Endodermal cell (in vitro differentiated cells): ENCODE data around the gene MSX1. TPM values are rescaled to one million over a fixed set of nuclear protein-coding genes. Genes with fewer than 3 reads are reported as not detected.

Experiments used
- DNase-seq: peaks from one replicate; pipeline ENCODE4 v3.0.0-alpha.2; 2017
- H3K27ac ChIP-seq: 2 replicates; pipeline ENCODE4 v1.5.1; 2013; ENCODE audit warnings: mild to moderate bottlenecking, low read depth, low read length, moderate library complexity
- H3K27me3 ChIP-seq: 2 replicates; pipeline ENCODE4 v1.6.1; 2013; ENCODE audit warnings: mild to moderate bottlenecking, low read length, moderate library complexity; ENCODE audit not compliant: insufficient read depth, control insufficient read depth, poor library complexity, severe bottlenecking
- H3K36me3 ChIP-seq: 2 replicates; pipeline ENCODE4 v1.7.0; 2013; ENCODE audit warnings: mild to moderate bottlenecking, low read length, moderate library complexity; ENCODE audit not compliant: control insufficient read depth, insufficient read depth
- H3K4me1 ChIP-seq: one replicate; pipeline ENCODE4 v1.7.0; 2013; ENCODE audit warnings: low read length; ENCODE audit not compliant: control insufficient read depth, insufficient read depth
- H3K4me3 ChIP-seq: 2 replicates; pipeline ENCODE4 v1.5.1; 2013; ENCODE audit warnings: mild to moderate bottlenecking, low read length, moderate library complexity
- H3K9ac ChIP-seq: 2 replicates; pipeline ENCODE4 v1.6.1; 2013; ENCODE audit warnings: mild to moderate bottlenecking, low read length, moderate library complexity; ENCODE audit not compliant: poor library complexity, severe bottlenecking; ENCODE audit errors: extremely low read depth
- H3K9me3 ChIP-seq: 2 replicates; pipeline ENCODE4 v1.6.1; 2013; ENCODE audit warnings: mild to moderate bottlenecking, low read length, moderate library complexity; ENCODE audit not compliant: control insufficient read depth
- H3K27ac Mint-ChIP-seq: 2 replicates; pipeline ENCODE4 v1.8.0; 2020; ENCODE audit warnings: mixed read lengths
- H3K27me3 Mint-ChIP-seq: 2 replicates; pipeline ENCODE4 v1.8.0; 2021; ENCODE audit warnings: mild to moderate bottlenecking, mixed read lengths; ENCODE audit not compliant: insufficient read depth
- H3K36me3 Mint-ChIP-seq: 2 replicates; pipeline ENCODE4 v1.8.0; 2020; ENCODE audit warnings: low read depth, mixed read lengths
- H3K4me1 Mint-ChIP-seq: 2 replicates; pipeline ENCODE4 v1.8.0; 2020; ENCODE audit warnings: mixed read lengths
- H3K4me3 Mint-ChIP-seq: 2 replicates; pipeline ENCODE4 v1.8.0; 2020; ENCODE audit warnings: mild to moderate bottlenecking, moderate library complexity, mixed read lengths
- H3K9me3 Mint-ChIP-seq: 2 replicates; pipeline ENCODE4 v1.8.0; 2020; ENCODE audit warnings: mild to moderate bottlenecking, mixed read lengths
- WGBS, 2 experiments: methylation state at CpG; one replicate each; pipeline versions ENCODE4 v1.1.5 to v1.1.7; 2013; ENCODE audit warnings: missing lambda C conversion rate in 2 of 2, mixed read lengths in 1 of 2; ENCODE audit not compliant: insufficient coverage in 1 of 2, insufficient read length in 1 of 2; 5-methylcytosine and 5-hydroxymethylcytosine counted together
- long read RNA-seq, 4 experiments: library from polyadenylated mRNA in 2 of 4; library from RNA in 1 of 4; library from capped mRNA in 1 of 4; stranded (forward) in 3 of 4; unstranded in 1 of 4; transcript quantifications; one replicate each; pipeline ENCODE4 v2.0.0, GENCODE V29; 2020 to 2021; ENCODE audit warnings: inconsistent platforms in 1 of 4
- polyA plus RNA-seq, 2 experiments: library from polyadenylated mRNA; stranded (reverse); fragments of 50-300 nt; gene quantifications; one replicate each; pipeline ENCODE4 v1.2.3, GENCODE V29; 2013
- total RNA-seq, 2 donors: library from RNA; stranded (reverse); fragmentation: NEBNext Ultra II Directional in 1 of 2; extraction: Animal tissue kit (Norgen Biotek cat#: 25700) in 1 of 2; gene quantifications; 2 replicates in 1 of 2; 3 replicates in 1 of 2; pipeline ENCODE4 v1.2.1, GENCODE V29; 2021
- TF ChIP-seq, protein P1 (sequence below): fragments of 200-600 bp; sonication (generic); conservative IDR thresholded peaks from 2 replicates; pipeline ENCODE4 v1.5.0; 2021; ENCODE audit warnings: antibody characterized with exemption, mild to moderate bottlenecking

The MSX1 gene
- 1 to 10 TPM in 1 of 2 donors, under 1 TPM in 1; 0.46 to 1.3 TPM for total RNA-seq
- polyA plus RNA-seq (2013, experiment 1 of 2), result 60.2 TPM
- polyA plus RNA-seq (2013, experiment 2 of 2), result 43.4 TPM
- long read RNA-seq, experiment 1, result 0 reads
- long read RNA-seq, experiment 2, result 0 reads
- long read RNA-seq, experiment 3, result 0 reads
- long read RNA-seq, experiment 4, result 0 reads

DNA sequence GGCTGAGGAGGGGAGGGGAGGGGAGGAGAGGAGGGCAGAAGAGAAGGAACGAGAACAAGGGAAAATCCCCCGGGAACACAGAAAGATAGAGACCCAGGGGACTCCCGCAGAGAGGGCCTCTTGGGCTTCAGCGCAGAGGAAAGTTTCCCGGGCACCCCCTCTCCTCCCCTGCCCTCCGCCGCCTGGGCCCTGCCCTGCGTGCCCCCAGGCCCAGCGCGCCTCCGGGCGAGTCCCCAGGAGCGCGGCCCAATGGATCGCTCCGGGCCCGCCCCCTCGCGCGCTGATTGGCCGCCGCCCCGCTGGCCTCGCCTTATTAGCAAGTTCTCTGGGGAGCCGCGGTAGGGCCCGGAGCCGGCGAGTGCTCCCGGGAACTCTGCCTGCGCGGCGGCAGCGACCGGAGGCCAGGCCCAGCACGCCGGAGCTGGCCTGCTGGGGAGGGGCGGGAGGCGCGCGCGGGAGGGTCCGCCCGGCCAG, at the start of gene MSX1:
TSS of gene MSX1 (plus strand) at position 341 of the 474 bp plus-strand sequence. CDS start 235 bp downstream, outside the sequence.
- H3K27ac Mint-ChIP-seq, result no peak within 1 kb of the TSS
- Histone ChIP-seq H3K4me3 (peak within 1 kb of the TSS; percentile 71), H3K4me1 (peaks cover 5% of the 10 kb centered on the region), H3K9me3 (no peaks in the 10 kb centered on the region), H3K27me3 (peaks cover 97% of the 10 kb centered on the region), H3K27ac (peak within 1 kb of the TSS; percentile 22), H3K36me3 (no peaks in the 10 kb centered on the region), H3K9ac (no peak within 1 kb of the TSS)
- TF ChIP-seq, protein P1, sequence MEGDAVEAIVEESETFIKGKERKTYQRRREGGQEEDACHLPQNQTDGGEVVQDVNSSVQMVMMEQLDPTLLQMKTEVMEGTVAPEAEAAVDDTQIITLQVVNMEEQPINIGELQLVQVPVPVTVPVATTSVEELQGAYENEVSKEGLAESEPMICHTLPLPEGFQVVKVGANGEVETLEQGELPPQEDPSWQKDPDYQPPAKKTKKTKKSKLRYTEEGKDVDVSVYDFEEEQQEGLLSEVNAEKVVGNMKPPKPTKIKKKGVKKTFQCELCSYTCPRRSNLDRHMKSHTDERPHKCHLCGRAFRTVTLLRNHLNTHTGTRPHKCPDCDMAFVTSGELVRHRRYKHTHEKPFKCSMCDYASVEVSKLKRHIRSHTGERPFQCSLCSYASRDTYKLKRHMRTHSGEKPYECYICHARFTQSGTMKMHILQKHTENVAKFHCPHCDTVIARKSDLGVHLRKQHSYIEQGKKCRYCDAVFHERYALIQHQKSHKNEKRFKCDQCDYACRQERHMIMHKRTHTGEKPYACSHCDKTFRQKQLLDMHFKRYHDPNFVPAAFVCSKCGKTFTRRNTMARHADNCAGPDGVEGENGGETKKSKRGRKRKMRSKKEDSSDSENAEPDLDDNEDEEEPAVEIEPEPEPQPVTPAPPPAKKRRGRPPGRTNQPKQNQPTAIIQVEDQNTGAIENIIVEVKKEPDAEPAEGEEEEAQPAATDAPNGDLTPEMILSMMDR, result no peak
- 0% methylated on average over 6 to 44 of the region's 44 CpGs for WGBS, 2 experiments
- H3K4me3 Mint-ChIP-seq, result peak within 1 kb of the TSS; percentile 53
- peak; percentile 97 for DNase-seq
- H3K36me3 Mint-ChIP-seq, result no peaks in the 10 kb centered on the region
- H3K4me1 Mint-ChIP-seq, result peaks cover 41% of the 10 kb centered on the region
- H3K27me3 Mint-ChIP-seq, result peaks cover 89% of the 10 kb centered on the region
- H3K9me3 Mint-ChIP-seq, result no peaks in the 10 kb centered on the region

GRCh38 chr4:4810092-4810774, 49.2 kb upstream of the MSX1 start:
- Histone ChIP-seq H3K4me1 (no peaks in the 10 kb centered on the region), H3K9ac (no peak overlapping the region), H3K9me3 (peaks cover 11% of the 10 kb centered on the region), H3K27ac (no peak overlapping the region), H3K4me3 (no peak overlapping the region), H3K27me3 (peaks cover 14% of the 10 kb centered on the region), H3K36me3 (no peaks in the 10 kb centered on the region)
- no peak overlapping the region for H3K27ac Mint-ChIP-seq
- no peaks in the 10 kb centered on the region for H3K9me3 Mint-ChIP-seq
- no peaks in the 10 kb centered on the region for H3K36me3 Mint-ChIP-seq
- TF ChIP-seq, protein P1, result no peak
- 90 to 95% methylated on average over 4 to 8 of the region's 8 CpGs for WGBS, 2 experiments
- no peak for DNase-seq
- no peak overlapping the region for H3K4me3 Mint-ChIP-seq
- peaks cover 9% of the 10 kb centered on the region for H3K4me1 Mint-ChIP-seq
- peaks cover 48% of the 10 kb centered on the region for H3K27me3 Mint-ChIP-seq

DNA sequence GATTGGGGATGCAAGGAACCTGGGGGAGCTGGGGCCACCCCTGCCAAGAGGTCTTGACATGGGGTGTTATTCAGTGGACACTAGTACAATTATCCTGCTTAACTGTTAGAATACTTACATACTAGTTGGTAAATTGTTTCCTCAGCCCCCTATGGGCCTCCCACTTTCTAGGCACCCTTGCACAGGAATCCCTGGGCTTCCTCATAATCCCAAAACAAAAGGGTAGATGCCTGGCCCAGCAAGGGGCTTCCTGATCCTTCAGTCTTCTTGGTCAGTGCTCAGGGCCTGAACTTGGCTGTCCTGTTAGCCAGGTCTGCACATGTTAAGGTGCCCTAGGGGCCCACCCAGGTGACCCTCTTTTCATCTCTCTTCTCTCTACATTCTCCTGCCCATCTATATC, 48.7 kb upstream of the MSX1 start:
- no peak overlapping the region for H3K27ac ChIP-seq
- peaks cover 14% of the 10 kb centered on the region for H3K27me3 ChIP-seq
- H3K4me3 Mint-ChIP-seq, result no peak overlapping the region
- no peaks in the 10 kb centered on the region for H3K9me3 Mint-ChIP-seq
- H3K4me3 ChIP-seq, result no peak overlapping the region
- H3K27ac Mint-ChIP-seq, result no peak overlapping the region
- no peak overlapping the region for H3K9ac ChIP-seq
- H3K27me3 Mint-ChIP-seq, result peaks cover 53% of the 10 kb centered on the region
- TF ChIP-seq, protein P1, result no peak
- peaks cover 9% of the 10 kb centered on the region for H3K4me1 Mint-ChIP-seq
- H3K36me3 Mint-ChIP-seq, result no peaks in the 10 kb centered on the region
- peaks cover 11% of the 10 kb centered on the region for H3K9me3 ChIP-seq
- H3K36me3 ChIP-seq, result no peaks in the 10 kb centered on the region
- DNase-seq, result peak; percentile 55
- H3K4me1 ChIP-seq, result no peaks in the 10 kb centered on the region
